Measurements from ENCODE around the gene TENT4B.

TENT4B gene

DNA sequence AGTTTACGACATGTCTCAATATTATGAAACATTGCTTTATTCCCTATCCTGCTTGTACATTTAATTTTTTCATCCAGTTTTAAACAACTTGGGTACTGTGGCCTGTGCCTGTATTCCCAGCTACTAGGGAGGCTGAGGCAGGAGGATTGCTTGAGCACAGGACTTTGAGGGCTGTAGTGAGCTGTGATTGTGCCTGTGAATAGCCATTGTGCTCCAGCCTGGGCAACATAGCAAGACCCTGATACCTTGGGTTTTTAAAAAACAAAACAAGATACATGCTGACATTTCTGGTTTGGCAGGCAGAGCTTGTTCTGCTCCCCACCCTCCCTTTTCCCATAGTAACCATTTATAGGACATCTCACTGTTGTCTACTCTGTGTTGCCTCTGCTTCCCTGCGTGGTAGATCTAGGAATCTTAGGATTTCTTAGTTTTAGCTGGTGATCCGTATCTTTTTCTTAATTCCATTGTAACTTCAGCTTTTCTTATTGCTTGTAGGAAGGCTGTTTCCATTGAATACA lies 35.6 kb downstream of the TENT4B start:
- Histone ChIP-seq H3K9me3 (ENCODE audit: insufficient read depth, low read depth, low read length) (no peaks in the 10 kb centered on the region), H3K27me3 (ENCODE audit: insufficient read depth, low read length) (no peaks in the 10 kb centered on the region), H2BK5ac (ENCODE audit: low read depth, low read length, poor library complexity) (no peak overlapping the region), H4K12ac (ENCODE audit: low read depth, low read length) (no peak overlapping the region), H3K4me2 (ENCODE audit: low read length) (no peak overlapping the region), H2AFZ (ENCODE audit: insufficient read depth, low read length, poor library complexity) (no peak overlapping the region), H3K4me3 (ENCODE audit: low read depth, low read length) (no peak overlapping the region), H2BK120ac (ENCODE audit: insufficient read depth, low read length, poor library complexity) (no peak overlapping the region), H3K27ac (ENCODE audit: low read depth, low read length) (no peak overlapping the region), H4K91ac (ENCODE audit: low read depth, low read length) (no peak overlapping the region), H3K4me1 (ENCODE audit: control insufficient read depth in 1 of 2, insufficient read depth in 2 of 2, low read length in 2 of 2) (peaks cover 0 to 2% of the 10 kb centered on the region in 2 experiments), H3K23ac (ENCODE audit: low read length) (no peak overlapping the region), H3K14ac (ENCODE audit: low read length) (no peak overlapping the region), H2BK12ac (ENCODE audit: low read length) (no peak overlapping the region), H3K79me2 (ENCODE audit: control insufficient read depth, insufficient read depth, low read length, poor library complexity) (no peaks in the 10 kb centered on the region), H3K36me3 (ENCODE audit: control insufficient read depth in 1 of 2, insufficient read depth in 2 of 2, low read length in 2 of 2) (no peaks in the 10 kb centered on the region), H3K4ac (ENCODE audit: low read depth, low read length) (no peak overlapping the region), H3K18ac (ENCODE audit: low read length) (no peak overlapping the region), H2AK5ac (ENCODE audit: low read length) (no peak overlapping the region), H3K79me1 (ENCODE audit: low read length) (no peaks in the 10 kb centered on the region), H4K8ac (ENCODE audit: low read depth, low read length) (no peak overlapping the region), H3K9ac (ENCODE audit: low read length) (no peak overlapping the region)
- DNase-seq, result peak; percentile 76 to 88
- WGBS (ENCODE audit: extremely low coverage, insufficient coverage, insufficient read length), result no CpG with 5 or more reads among the region's 3 CpGs

DNA sequence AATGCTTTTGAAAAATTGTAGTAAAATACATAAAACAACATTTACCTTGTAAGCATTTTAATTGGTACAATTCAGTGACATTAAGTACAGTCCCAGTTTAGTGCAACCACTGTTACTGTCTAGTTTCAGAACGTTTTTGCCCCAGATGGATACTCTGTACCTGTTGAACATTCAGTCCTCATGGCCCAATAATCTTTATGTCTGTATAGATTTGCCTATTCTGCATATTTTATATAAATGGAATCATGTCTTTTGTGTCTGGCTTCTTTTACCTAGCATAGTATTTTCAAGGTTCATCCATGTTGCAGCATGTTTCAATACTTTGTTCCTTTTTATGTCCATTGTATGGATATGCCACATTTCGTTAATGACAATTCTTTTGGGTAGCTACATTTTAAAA lies 37.2 kb downstream of the TENT4B start:
- Histone ChIP-seq H3K79me2 (ENCODE audit: control insufficient read depth, insufficient read depth, low read length, poor library complexity) (no peaks in the 10 kb centered on the region), H2BK5ac (ENCODE audit: low read depth, low read length, poor library complexity) (no peak overlapping the region), H3K36me3 (ENCODE audit: control insufficient read depth in 1 of 2, insufficient read depth in 2 of 2, low read length in 2 of 2) (no peaks in the 10 kb centered on the region), H4K8ac (ENCODE audit: low read depth, low read length) (no peak overlapping the region), H3K9me3 (ENCODE audit: insufficient read depth, low read depth, low read length) (no peaks in the 10 kb centered on the region), H3K23ac (ENCODE audit: low read length) (no peak overlapping the region), H3K9ac (ENCODE audit: low read length) (no peak overlapping the region), H3K27ac (ENCODE audit: low read depth, low read length) (no peak overlapping the region), H3K4me3 (ENCODE audit: low read depth, low read length) (no peak overlapping the region), H3K14ac (ENCODE audit: low read length) (no peak overlapping the region), H3K27me3 (ENCODE audit: insufficient read depth, low read length) (no peaks in the 10 kb centered on the region), H2AFZ (ENCODE audit: insufficient read depth, low read length, poor library complexity) (no peak overlapping the region), H4K12ac (ENCODE audit: low read depth, low read length) (no peak overlapping the region), H4K91ac (ENCODE audit: low read depth, low read length) (no peak overlapping the region), H2BK12ac (ENCODE audit: low read length) (no peak overlapping the region), H2AK5ac (ENCODE audit: low read length) (no peak overlapping the region), H3K18ac (ENCODE audit: low read length) (no peak overlapping the region), H3K4ac (ENCODE audit: low read depth, low read length) (no peak overlapping the region), H2BK120ac (ENCODE audit: insufficient read depth, low read length, poor library complexity) (no peak overlapping the region), H3K4me2 (ENCODE audit: low read length) (no peak overlapping the region), H3K4me1 (ENCODE audit: control insufficient read depth in 1 of 2, insufficient read depth in 2 of 2, low read length in 2 of 2) (peaks cover 0 to 2% of the 10 kb centered on the region in 2 experiments), H3K79me1 (ENCODE audit: low read length) (no peaks in the 10 kb centered on the region)
- no CpG with 5 or more reads among the region's 2 CpGs for WGBS (ENCODE audit: extremely low coverage, insufficient coverage, insufficient read length)
- no peak for DNase-seq

DNA sequence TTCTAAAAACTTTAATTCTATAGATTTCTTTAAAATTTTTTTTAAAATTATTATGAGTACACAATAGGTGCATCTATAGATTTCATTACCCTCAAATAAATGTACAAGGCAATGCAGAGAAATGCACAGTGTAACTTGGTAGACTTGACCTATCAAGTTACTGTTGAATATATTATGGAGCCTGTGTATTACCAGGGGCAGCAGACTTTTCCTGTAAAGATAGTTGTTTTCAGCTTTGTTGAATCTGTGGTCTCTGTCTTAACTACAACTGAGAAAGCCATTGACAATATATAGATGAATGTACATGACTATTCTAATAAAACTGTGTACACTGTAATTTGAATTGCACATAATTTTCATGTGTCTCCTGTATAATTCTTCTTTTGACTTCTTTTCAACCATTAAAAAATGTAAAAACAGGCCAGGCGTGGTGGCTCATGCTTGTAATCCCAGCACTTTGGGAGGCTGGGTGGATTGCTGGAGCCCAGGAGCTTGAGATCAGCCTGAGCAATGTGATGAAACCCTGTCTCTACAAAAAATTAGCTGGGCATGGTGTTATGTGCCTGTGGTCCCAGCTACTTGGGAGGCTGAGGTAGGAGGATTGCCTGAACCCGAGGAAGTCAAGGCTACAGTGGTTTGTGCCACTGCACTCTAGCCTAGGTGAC lies 39.4 kb downstream of the TENT4B start:
- Histone ChIP-seq H3K4ac (ENCODE audit: low read depth, low read length) (no peak overlapping the region), H2BK5ac (ENCODE audit: low read depth, low read length, poor library complexity) (no peak overlapping the region), H3K9me3 (ENCODE audit: insufficient read depth, low read depth, low read length) (no peaks in the 10 kb centered on the region), H3K23ac (ENCODE audit: low read length) (no peak overlapping the region), H3K4me1 (ENCODE audit: control insufficient read depth in 1 of 2, insufficient read depth in 2 of 2, low read length in 2 of 2) (peaks cover 0 to 2% of the 10 kb centered on the region in 2 experiments), H4K12ac (ENCODE audit: low read depth, low read length) (no peak overlapping the region), H4K8ac (ENCODE audit: low read depth, low read length) (no peak overlapping the region), H4K91ac (ENCODE audit: low read depth, low read length) (no peak overlapping the region), H3K36me3 (ENCODE audit: control insufficient read depth in 1 of 2, insufficient read depth in 2 of 2, low read length in 2 of 2) (no peaks in the 10 kb centered on the region), H3K9ac (ENCODE audit: low read length) (no peak overlapping the region), H3K18ac (ENCODE audit: low read length) (no peak overlapping the region), H3K27me3 (ENCODE audit: insufficient read depth, low read length) (no peaks in the 10 kb centered on the region), H2AK5ac (ENCODE audit: low read length) (no peak overlapping the region), H3K79me1 (ENCODE audit: low read length) (no peaks in the 10 kb centered on the region), H2BK12ac (ENCODE audit: low read length) (no peak overlapping the region), H2BK120ac (ENCODE audit: insufficient read depth, low read length, poor library complexity) (no peak overlapping the region), H3K14ac (ENCODE audit: low read length) (no peak overlapping the region), H3K4me3 (ENCODE audit: low read depth, low read length) (no peak overlapping the region), H2AFZ (ENCODE audit: insufficient read depth, low read length, poor library complexity) (no peak overlapping the region), H3K79me2 (ENCODE audit: control insufficient read depth, insufficient read depth, low read length, poor library complexity) (no peaks in the 10 kb centered on the region), H3K4me2 (ENCODE audit: low read length) (no peak overlapping the region), H3K27ac (ENCODE audit: low read depth, low read length) (no peak overlapping the region)
- DNase-seq, result no peak
- no CpG with 5 or more reads among the region's 2 CpGs for WGBS (ENCODE audit: extremely low coverage, insufficient coverage, insufficient read length)

DNA sequence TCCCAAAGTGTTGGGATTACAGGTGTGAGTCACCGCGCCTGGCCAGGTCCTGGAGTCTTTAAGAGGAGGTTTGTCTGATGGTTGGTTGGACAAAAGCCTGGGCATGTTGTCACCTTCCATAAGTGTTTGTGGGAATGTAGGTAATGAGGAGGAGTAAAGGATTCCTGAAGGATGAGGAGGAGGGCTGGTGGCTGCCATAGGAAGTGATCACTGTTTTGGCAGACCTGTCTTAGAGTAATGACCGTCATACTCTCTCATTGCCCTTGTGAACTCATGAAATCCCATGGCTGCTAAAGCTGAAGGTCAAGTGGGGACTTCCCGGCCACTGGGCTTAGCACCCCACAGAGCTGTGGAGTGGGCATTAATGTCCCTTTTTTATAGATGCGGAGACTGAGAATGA lies 40.5 kb downstream of the TENT4B start:
- Histone ChIP-seq H2AFZ (ENCODE audit: insufficient read depth, low read length, poor library complexity) (no peak overlapping the region), H3K79me1 (ENCODE audit: low read length) (no peaks in the 10 kb centered on the region), H3K4ac (ENCODE audit: low read depth, low read length) (no peak overlapping the region), H2BK12ac (ENCODE audit: low read length) (no peak overlapping the region), H2BK120ac (ENCODE audit: insufficient read depth, low read length, poor library complexity) (no peak overlapping the region), H4K8ac (ENCODE audit: low read depth, low read length) (no peak overlapping the region), H3K4me3 (ENCODE audit: low read depth, low read length) (no peak overlapping the region), H3K9ac (ENCODE audit: low read length) (no peak overlapping the region), H3K14ac (ENCODE audit: low read length) (no peak overlapping the region), H3K27ac (ENCODE audit: low read depth, low read length) (no peak overlapping the region), H3K4me1 (ENCODE audit: control insufficient read depth in 1 of 2, insufficient read depth in 2 of 2, low read length in 2 of 2) (peaks cover 0 to 1% of the 10 kb centered on the region in 2 experiments), H3K27me3 (ENCODE audit: insufficient read depth, low read length) (no peaks in the 10 kb centered on the region), H4K91ac (ENCODE audit: low read depth, low read length) (no peak overlapping the region), H4K12ac (ENCODE audit: low read depth, low read length) (no peak overlapping the region), H3K9me3 (ENCODE audit: insufficient read depth, low read depth, low read length) (no peaks in the 10 kb centered on the region), H3K36me3 (ENCODE audit: control insufficient read depth in 1 of 2, insufficient read depth in 2 of 2, low read length in 2 of 2) (no peaks in the 10 kb centered on the region), H2BK5ac (ENCODE audit: low read depth, low read length, poor library complexity) (no peak overlapping the region), H3K23ac (ENCODE audit: low read length) (no peak overlapping the region), H3K79me2 (ENCODE audit: control insufficient read depth, insufficient read depth, low read length, poor library complexity) (no peaks in the 10 kb centered on the region), H3K18ac (ENCODE audit: low read length) (no peak overlapping the region), H2AK5ac (ENCODE audit: low read length) (no peak overlapping the region), H3K4me2 (ENCODE audit: low read length) (no peak overlapping the region)
- peak; percentile 64 to 76 for DNase-seq
- WGBS (ENCODE audit: extremely low coverage, insufficient coverage, insufficient read length), result no CpG with 5 or more reads among the region's 5 CpGs
